Stimulated activated CD8-positive, alpha-beta memory T cell treated with anti-CD3 and anti-CD28 coated beads, Interleukin-2, amount 100 ng/mL, for 1 hour (primary cell): ENCODE measurements around the gene SPTBN5.

ENCODE experiments used
- DNase-seq, 2 donors: peaks; one replicate each; pipeline ENCODE4 v3.0.0-alpha.2; 2020; ENCODE audit warnings: low read depth in 2 of 2

Gene SPTBN5

GRCh38 chr15:41893422-41894250 lies at the start of gene SPTBN5:
Gene SPTBN5, minus strand, starts transcription at chr15:41894053. Its CDS starts 556 bp downstream, at chr15:41893497.
- DNase-seq: no peak

GRCh38 chr15:41942886-41943285 lies 49.0 kb upstream of the SPTBN5 start:
- DNase-seq: no peak

GRCh38 chr15:41941644-41942415 lies 48.0 kb upstream of the SPTBN5 start:
- DNase-seq: no peak

- DNase-seq: peak in 1 of 2 donors; percentile 26
Measured at GRCh38 chr15:41940441-41940857, 46.6 kb upstream of the SPTBN5 start.

GRCh38 chr15:41939986-41940385 lies 46.1 kb upstream of the SPTBN5 start:
- DNase-seq: no peak

- DNase-seq: no peak
Measured at GRCh38 chr15:41937568-41937923, 43.7 kb upstream of the SPTBN5 start.

- DNase-seq: peak; percentile 43 to 46
Measured at GRCh38 chr15:41936649-41937567, 43.1 kb upstream of the SPTBN5 start.

GRCh38 chr15:41936155-41936554 lies 42.3 kb upstream of the SPTBN5 start:
- no peak for DNase-seq

- DNase-seq: no peak
Measured at GRCh38 chr15:41935566-41936020, 41.7 kb upstream of the SPTBN5 start.

GRCh38 chr15:41934843-41935242 lies 41.0 kb upstream of the SPTBN5 start:
- DNase-seq: peak; percentile 44 to 56

GRCh38 chr15:41933771-41934170 lies 39.9 kb upstream of the SPTBN5 start:
- no peak for DNase-seq

- no peak for DNase-seq
Measured at GRCh38 chr15:41933326-41933725, 39.5 kb upstream of the SPTBN5 start.

- no peak for DNase-seq
Measured at GRCh38 chr15:41932511-41933289, 38.8 kb upstream of the SPTBN5 start.

GRCh38 chr15:41932101-41932500 lies 38.2 kb upstream of the SPTBN5 start:
- DNase-seq: no peak

- no peak for DNase-seq
Measured at GRCh38 chr15:41930867-41931222, 37.0 kb upstream of the SPTBN5 start.

GRCh38 chr15:41930221-41930866 lies 36.5 kb upstream of the SPTBN5 start:
- no peak for DNase-seq

GRCh38 chr15:41928637-41929620 lies 35.1 kb upstream of the SPTBN5 start:
- no peak for DNase-seq

GRCh38 chr15:41928100-41928499 lies 34.2 kb upstream of the SPTBN5 start:
- no peak for DNase-seq

- DNase-seq: no peak
Measured at GRCh38 chr15:41927536-41927935, 33.7 kb upstream of the SPTBN5 start.
